ENCODE results near the gene NACC2. TPM values are rescaled to one million over a fixed set of nuclear protein-coding genes. Genes with fewer than 3 reads are reported as not detected.

The NACC2 gene
- total and polyA plus RNA-seq, 9 donors = 7.0 to 47.0 (median 27.2) TPM

DNA sequence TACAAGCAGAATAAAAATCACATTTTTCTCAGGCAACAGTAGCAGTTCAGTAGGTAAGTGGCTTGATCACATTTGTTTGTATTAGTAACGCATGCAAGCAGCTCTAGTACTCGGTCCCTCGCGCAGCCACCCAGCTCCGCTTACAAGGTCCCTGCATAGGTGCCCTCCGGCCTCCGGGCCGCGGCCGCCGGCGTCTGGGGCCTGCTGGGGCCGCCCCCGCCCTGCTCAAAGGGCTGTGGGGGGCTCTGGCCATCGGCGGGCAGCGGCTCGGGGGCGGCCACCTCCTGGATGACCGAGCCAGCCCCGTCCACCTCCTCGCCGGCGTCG, 83.8 kb downstream of the NACC2 start:
- Histone ChIP-seq H3K27me3 (no peaks in the 10 kb centered on the region), H3K27ac (peak overlapping the region; percentile 79 to 83), H3K4me3 (no peak overlapping the region), H3K36me3 (no peaks in the 10 kb centered on the region), H3K4me1 (ENCODE audit: insufficient read depth) (peaks cover 9% of the 10 kb centered on the region), H3K9me3 (no peaks in the 10 kb centered on the region)
- 73 to 80% (median 74%) methylated on average over 25 of the region's 25 CpGs for WGBS, 3 donors
- TF ChIP-seq POLR2A (IDR thresholded peaks at IDR 0.05) (no peak), EP300 (IDR thresholded peaks at IDR 0.05) (no peak)
- TF ChIP-seq, protein P1, sequence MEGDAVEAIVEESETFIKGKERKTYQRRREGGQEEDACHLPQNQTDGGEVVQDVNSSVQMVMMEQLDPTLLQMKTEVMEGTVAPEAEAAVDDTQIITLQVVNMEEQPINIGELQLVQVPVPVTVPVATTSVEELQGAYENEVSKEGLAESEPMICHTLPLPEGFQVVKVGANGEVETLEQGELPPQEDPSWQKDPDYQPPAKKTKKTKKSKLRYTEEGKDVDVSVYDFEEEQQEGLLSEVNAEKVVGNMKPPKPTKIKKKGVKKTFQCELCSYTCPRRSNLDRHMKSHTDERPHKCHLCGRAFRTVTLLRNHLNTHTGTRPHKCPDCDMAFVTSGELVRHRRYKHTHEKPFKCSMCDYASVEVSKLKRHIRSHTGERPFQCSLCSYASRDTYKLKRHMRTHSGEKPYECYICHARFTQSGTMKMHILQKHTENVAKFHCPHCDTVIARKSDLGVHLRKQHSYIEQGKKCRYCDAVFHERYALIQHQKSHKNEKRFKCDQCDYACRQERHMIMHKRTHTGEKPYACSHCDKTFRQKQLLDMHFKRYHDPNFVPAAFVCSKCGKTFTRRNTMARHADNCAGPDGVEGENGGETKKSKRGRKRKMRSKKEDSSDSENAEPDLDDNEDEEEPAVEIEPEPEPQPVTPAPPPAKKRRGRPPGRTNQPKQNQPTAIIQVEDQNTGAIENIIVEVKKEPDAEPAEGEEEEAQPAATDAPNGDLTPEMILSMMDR (IDR thresholded peaks at IDR 0.05) = no peak
- DNase-seq = no peak
- intact Hi-C loops (cut with DNase I) = no loop called here

DNA sequence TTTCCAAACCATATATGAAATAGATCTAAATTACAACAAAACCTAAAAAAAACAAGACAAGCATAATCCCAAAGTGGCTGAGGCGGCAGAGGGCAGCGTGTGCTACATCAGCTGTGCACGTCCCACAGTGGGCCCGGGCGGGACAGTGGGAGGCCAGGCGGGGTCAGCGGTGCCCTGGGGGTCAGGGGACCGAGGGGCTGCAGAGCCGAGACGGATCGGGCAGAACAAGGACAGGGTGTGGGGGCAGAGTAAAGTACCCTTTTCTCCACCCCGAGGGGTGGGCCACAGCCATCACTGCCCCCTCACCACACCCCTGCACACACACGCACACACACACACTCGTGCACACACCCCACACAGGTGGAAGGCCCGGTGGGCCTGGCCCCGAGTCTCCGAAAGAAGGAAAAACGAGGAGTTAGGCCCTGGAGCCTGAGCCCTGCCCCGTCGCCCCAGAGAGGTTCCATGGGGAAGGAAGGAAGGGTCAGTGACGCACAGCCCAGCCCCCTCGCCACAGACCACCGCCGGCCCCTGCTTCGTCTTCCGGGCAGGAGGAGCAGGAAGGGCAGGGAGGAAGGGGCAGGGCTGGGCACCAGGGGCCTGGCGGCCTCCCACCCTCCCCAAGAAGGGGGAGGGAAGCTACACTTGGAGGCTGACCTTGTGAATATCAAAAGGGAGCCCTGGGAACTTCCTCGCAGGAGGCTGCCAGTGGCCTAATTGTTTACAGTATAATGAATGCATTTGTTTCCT, 84.3 kb downstream of the NACC2 start:
- no peak overlapping the region for H3K27ac ChIP-seq
- no peaks in the 10 kb centered on the region for H3K36me3 ChIP-seq
- peak in 1 of 5 donors; percentile 40 for DNase-seq
- intact Hi-C loops (cut with DNase I) = no loop called here
- H3K27me3 ChIP-seq = no peaks in the 10 kb centered on the region
- 85% methylated on average over 28 of the region's 28 CpGs for WGBS, 3 donors
- no peak overlapping the region for H3K4me3 ChIP-seq
- TF ChIP-seq, protein P1 (IDR thresholded peaks at IDR 0.05) = no peak
- TF ChIP-seq EP300 (IDR thresholded peaks at IDR 0.05) = no peak
- TF ChIP-seq POLR2A (IDR thresholded peaks at IDR 0.05) = no peak
- H3K9me3 ChIP-seq = no peaks in the 10 kb centered on the region
- H3K4me1 ChIP-seq (ENCODE audit: insufficient read depth) = peaks cover 9% of the 10 kb centered on the region

DNA sequence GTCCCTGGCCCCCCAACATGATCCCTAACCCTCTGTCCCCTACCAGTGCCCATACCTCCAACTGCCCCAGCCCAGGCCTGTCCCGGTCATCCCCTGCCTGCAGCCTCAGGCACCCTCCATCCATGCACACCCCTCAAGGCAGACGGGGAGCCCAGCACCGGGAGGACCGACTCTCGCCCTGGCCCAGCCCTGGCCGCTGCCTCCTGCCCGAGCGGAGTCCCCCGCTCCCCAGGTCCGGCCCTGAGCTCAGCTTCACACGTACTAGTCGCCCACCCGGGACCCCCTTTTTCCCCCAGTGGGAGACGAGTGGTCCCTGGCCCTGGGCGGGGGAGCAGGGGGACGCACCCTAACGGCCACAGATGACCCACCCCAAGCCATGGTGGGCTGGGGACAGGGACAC, 84.9 kb downstream of the NACC2 start:
- H3K4me1 ChIP-seq (ENCODE audit: insufficient read depth) = peaks cover 9% of the 10 kb centered on the region
- H3K27me3 ChIP-seq = no peaks in the 10 kb centered on the region
- intact Hi-C loops (cut with DNase I) = no loop called here
- H3K27ac ChIP-seq = no peak overlapping the region
- H3K36me3 ChIP-seq = no peaks in the 10 kb centered on the region
- no peak for DNase-seq
- H3K9me3 ChIP-seq = no peaks in the 10 kb centered on the region
- WGBS, 3 donors = 90 to 96% (median 93%) methylated on average over 17 of the region's 17 CpGs
- no peak for TF ChIP-seq EP300 (IDR thresholded peaks at IDR 0.05)
- TF ChIP-seq POLR2A (IDR thresholded peaks at IDR 0.05) = no peak
- TF ChIP-seq, protein P1 (IDR thresholded peaks at IDR 0.05) = no peak
- H3K4me3 ChIP-seq = no peak overlapping the region

DNA sequence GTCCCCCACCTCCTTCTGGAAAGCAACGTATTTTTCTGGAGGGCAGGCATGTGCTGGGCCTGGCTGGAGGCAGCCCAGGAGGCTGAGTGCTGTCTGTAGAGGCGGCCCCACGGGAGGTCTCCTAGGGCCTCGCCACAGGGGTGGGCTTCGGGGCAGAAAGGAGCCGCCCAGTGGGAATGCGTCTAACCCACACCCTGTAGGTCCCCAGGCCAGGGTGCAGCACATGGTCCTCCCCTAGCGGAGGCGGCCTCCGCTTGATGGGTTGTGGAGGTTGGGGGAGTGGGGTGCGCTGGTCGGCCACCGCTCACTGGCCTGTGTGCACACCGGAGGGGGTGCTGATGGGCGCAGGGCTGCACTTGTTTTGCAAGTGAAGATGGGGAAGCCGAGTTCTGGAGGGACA, 85.6 kb downstream of the NACC2 start:
- DNase-seq = no peak
- Histone ChIP-seq H3K27me3 (no peaks in the 10 kb centered on the region), H3K36me3 (no peaks in the 10 kb centered on the region), H3K4me3 (no peak overlapping the region), H3K4me1 (ENCODE audit: insufficient read depth) (peaks cover 9% of the 10 kb centered on the region), H3K27ac (no peak overlapping the region), H3K9me3 (no peaks in the 10 kb centered on the region)
- 90 to 94% (median 94%) methylated on average over 16 of the region's 16 CpGs for WGBS, 3 donors
- TF ChIP-seq POLR2A (IDR thresholded peaks at IDR 0.05) = no peak
- intact Hi-C loops (cut with DNase I) = no loop called here

DNA sequence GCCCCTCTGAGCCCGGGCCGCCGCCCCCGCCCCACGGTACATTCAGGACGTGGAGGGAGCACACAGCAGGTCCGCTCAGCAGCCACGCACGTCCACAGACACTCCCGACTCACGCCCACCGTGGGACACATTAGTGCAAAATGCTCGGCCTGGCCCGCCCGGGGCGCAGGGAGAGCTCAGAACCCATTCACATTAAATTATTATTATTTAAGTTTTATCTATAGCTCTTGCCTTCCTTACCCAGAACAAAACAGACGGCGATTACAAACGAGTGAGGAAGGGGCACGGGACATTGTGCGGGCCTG, 86.4 kb downstream of the NACC2 start:
- WGBS, 3 donors = 84 to 89% (median 87%) methylated on average over 21 of the region's 21 CpGs

More for the DNA sequence above, 86.4 kb downstream of the NACC2 start:
- TF ChIP-seq, protein P1 (IDR thresholded peaks at IDR 0.05) = no peak
- TF ChIP-seq POLR2A (IDR thresholded peaks at IDR 0.05) (no peak), EP300 (IDR thresholded peaks at IDR 0.05) (no peak)
- intact Hi-C loops (cut with DNase I) = no loop called here
- H3K9me3 ChIP-seq = no peaks in the 10 kb centered on the region
- H3K36me3 ChIP-seq = no peaks in the 10 kb centered on the region
- no peak for DNase-seq
- H3K27ac ChIP-seq = no peak overlapping the region
- H3K4me3 ChIP-seq = no peak overlapping the region
- no peaks in the 10 kb centered on the region for H3K27me3 ChIP-seq
- H3K4me1 ChIP-seq (ENCODE audit: insufficient read depth) = peaks cover 9% of the 10 kb centered on the region

All from ovary (tissue), 9 donors.